Measurements from ENCODE around the gene TGIF1. TPM values are rescaled to one million over a fixed set of nuclear protein-coding genes. Genes with fewer than 3 reads are reported as not detected.

Gene TGIF1
- total and polyA plus RNA-seq, 4 donors, result 29.3 to 48.2 (median 32.2) TPM

- Histone ChIP-seq H3K4me1 (ENCODE audit: control insufficient read depth, insufficient read depth, low read length) (peaks cover 5% of the 10 kb centered on the region), H3K4me3 (ENCODE audit: low read depth, low read length) (no peak overlapping the region), H3K27me3 (ENCODE audit: control insufficient read depth, insufficient read depth, low read length) (peaks cover 2% of the 10 kb centered on the region), H3K27ac (ENCODE audit: low read depth, low read length) (no peak overlapping the region), H3K9me3 (ENCODE audit: control insufficient read depth, insufficient read depth, low read length) (no peaks in the 10 kb centered on the region), H3K36me3 (ENCODE audit: control insufficient read depth, insufficient read depth, low read length) (no peaks in the 10 kb centered on the region)
- no CpG with 5 or more reads among the region's 5 CpGs for WGBS (ENCODE audit: insufficient coverage)
- DNase-seq (ENCODE audit: low read depth in 4 of 6, low spot score in 6 of 6), result no peak
Observed at GRCh38 chr18:3458952-3459853, 9.2 kb downstream of the TGIF1 start.

DNA sequence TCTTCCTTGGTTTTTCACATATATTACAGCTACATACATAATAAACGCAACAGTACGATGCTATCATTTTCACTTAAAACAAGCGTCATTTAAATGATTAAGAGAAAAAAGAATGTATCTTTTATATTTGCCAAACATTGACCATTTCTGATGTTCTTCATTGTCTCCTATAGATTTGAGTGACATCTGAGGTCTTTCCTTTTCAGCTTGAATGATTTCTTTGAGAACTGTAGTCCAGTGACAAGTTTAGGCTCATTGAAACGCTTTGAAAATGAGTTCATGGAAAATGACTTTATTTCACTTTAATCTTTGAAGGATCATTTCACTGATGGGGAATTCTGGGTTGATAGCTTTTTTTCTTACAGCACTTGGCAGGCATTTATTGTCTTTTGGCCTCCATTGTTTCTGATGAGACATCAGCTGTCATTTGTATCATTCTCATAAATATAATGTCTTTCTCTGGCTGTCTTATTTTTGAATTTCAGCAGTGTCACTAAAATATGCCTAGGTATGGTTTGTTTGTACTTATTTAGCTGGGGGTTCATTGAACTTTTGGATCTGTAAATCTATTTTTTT lies 10.9 kb downstream of the TGIF1 start:
- no peaks in the 10 kb centered on the region for H3K36me3 ChIP-seq (ENCODE audit: control insufficient read depth, insufficient read depth, low read length)
- no peak overlapping the region for H3K4me3 ChIP-seq (ENCODE audit: low read depth, low read length)
- WGBS (ENCODE audit: insufficient coverage), result no CpG with 5 or more reads among the region's 4 CpGs
- no peak overlapping the region for H3K27ac ChIP-seq (ENCODE audit: low read depth, low read length)
- H3K27me3 ChIP-seq (ENCODE audit: control insufficient read depth, insufficient read depth, low read length), result no peaks in the 10 kb centered on the region
- no peaks in the 10 kb centered on the region for H3K9me3 ChIP-seq (ENCODE audit: control insufficient read depth, insufficient read depth, low read length)
- peaks cover 5% of the 10 kb centered on the region for H3K4me1 ChIP-seq (ENCODE audit: control insufficient read depth, insufficient read depth, low read length)
- DNase-seq (ENCODE audit: low read depth in 4 of 6, low spot score in 6 of 6), result no peak

DNA sequence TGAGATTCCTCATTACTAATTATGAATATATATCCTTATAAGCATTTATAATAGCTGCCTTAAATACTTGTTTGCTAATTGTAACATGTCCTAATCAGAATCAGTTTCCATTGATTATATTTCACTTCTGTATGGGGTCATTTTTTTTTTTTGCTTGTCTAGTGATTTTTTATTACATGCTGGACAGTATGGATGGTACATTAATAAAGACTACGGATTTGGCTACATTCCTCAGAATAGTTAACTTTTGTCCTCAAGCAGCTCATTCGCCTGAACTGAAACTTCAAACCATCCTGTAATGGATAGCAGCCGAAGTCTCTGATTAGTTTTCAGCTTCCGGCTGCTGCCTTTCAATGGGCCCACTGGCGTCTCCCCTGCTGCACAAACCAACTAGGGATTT lies 11.7 kb downstream of the TGIF1 start:
- WGBS (ENCODE audit: insufficient coverage), result 51% methylated on average over 4 of the region's 5 CpGs
- H3K9me3 ChIP-seq (ENCODE audit: control insufficient read depth, insufficient read depth, low read length), result no peaks in the 10 kb centered on the region
- H3K27me3 ChIP-seq (ENCODE audit: control insufficient read depth, insufficient read depth, low read length), result no peaks in the 10 kb centered on the region
- H3K4me1 ChIP-seq (ENCODE audit: control insufficient read depth, insufficient read depth, low read length), result peaks cover 5% of the 10 kb centered on the region
- no peak overlapping the region for H3K4me3 ChIP-seq (ENCODE audit: low read depth, low read length)
- no peaks in the 10 kb centered on the region for H3K36me3 ChIP-seq (ENCODE audit: control insufficient read depth, insufficient read depth, low read length)
- H3K27ac ChIP-seq (ENCODE audit: low read depth, low read length), result no peak overlapping the region
- DNase-seq (ENCODE audit: low read depth in 4 of 6, low spot score in 6 of 6), result no peak

DNA sequence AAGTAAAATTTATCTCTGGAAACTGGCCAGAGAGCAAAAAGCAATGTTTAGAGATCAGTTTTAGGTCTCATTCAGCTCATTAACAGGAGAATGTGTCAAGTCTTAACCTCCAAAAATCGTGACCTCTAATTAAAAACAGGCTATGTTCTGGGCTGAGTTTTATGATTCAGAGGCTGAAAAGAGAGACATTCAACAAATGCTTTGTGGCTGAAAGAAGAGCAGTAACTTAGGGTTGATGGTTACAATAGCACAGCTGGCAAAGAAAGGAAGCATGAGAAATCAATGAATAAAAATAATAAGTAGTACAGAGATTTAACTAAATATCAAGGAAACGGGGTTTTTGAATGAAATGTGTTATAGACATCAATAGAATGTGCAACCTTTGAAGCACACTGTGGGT lies 13.1 kb downstream of the TGIF1 start:
- Histone ChIP-seq H3K27me3 (ENCODE audit: control insufficient read depth, insufficient read depth, low read length) (no peaks in the 10 kb centered on the region), H3K4me1 (ENCODE audit: control insufficient read depth, insufficient read depth, low read length) (no peaks in the 10 kb centered on the region), H3K27ac (ENCODE audit: low read depth, low read length) (no peak overlapping the region), H3K36me3 (ENCODE audit: control insufficient read depth, insufficient read depth, low read length) (no peaks in the 10 kb centered on the region), H3K9me3 (ENCODE audit: control insufficient read depth, insufficient read depth, low read length) (no peaks in the 10 kb centered on the region), H3K4me3 (ENCODE audit: low read depth, low read length) (no peak overlapping the region)
- no peak for DNase-seq (ENCODE audit: low read depth in 4 of 6, low spot score in 6 of 6)
- no CpG with 5 or more reads among the region's 2 CpGs for WGBS (ENCODE audit: insufficient coverage)

DNA sequence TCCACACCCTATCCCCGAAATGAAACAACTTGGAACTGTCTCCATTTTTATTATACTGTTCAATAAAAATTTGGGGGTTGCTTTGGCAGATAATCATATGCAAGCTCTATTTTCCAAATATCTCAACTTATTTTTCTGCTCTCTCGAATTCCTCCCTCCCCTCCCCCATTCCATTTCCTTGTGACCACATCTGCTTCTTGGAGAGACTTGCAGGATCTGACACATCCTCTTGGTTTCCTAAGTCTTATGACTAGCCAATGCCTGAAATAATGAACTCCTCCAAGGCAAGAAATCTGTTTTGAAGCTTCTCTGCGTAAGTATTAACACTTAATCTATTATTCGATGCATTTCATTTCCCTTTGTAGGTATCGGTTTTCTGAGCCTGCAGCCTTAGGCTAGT lies 16.1 kb downstream of the TGIF1 start:
- no peak for DNase-seq (ENCODE audit: low read depth in 4 of 6, low spot score in 6 of 6)
- H3K4me1 ChIP-seq (ENCODE audit: control insufficient read depth, insufficient read depth, low read length), result no peaks in the 10 kb centered on the region
- no peaks in the 10 kb centered on the region for H3K27me3 ChIP-seq (ENCODE audit: control insufficient read depth, insufficient read depth, low read length)
- no peaks in the 10 kb centered on the region for H3K36me3 ChIP-seq (ENCODE audit: control insufficient read depth, insufficient read depth, low read length)
- H3K27ac ChIP-seq (ENCODE audit: low read depth, low read length), result no peak overlapping the region
- no peak overlapping the region for H3K4me3 ChIP-seq (ENCODE audit: low read depth, low read length)
- WGBS (ENCODE audit: insufficient coverage), result 80% methylated on average over 1 of the region's 5 CpGs
- no peaks in the 10 kb centered on the region for H3K9me3 ChIP-seq (ENCODE audit: control insufficient read depth, insufficient read depth, low read length)

- Histone ChIP-seq H3K27me3 (ENCODE audit: control insufficient read depth, insufficient read depth, low read length) (no peaks in the 10 kb centered on the region), H3K9me3 (ENCODE audit: control insufficient read depth, insufficient read depth, low read length) (no peaks in the 10 kb centered on the region), H3K4me1 (ENCODE audit: control insufficient read depth, insufficient read depth, low read length) (no peaks in the 10 kb centered on the region), H3K27ac (ENCODE audit: low read depth, low read length) (no peak overlapping the region), H3K4me3 (ENCODE audit: low read depth, low read length) (no peak overlapping the region), H3K36me3 (ENCODE audit: control insufficient read depth, insufficient read depth, low read length) (no peaks in the 10 kb centered on the region)
- DNase-seq (ENCODE audit: low read depth in 4 of 6, low spot score in 6 of 6), result no peak
- WGBS (ENCODE audit: insufficient coverage), result 43% methylated on average over 2 of the region's 2 CpGs
Observed at GRCh38 chr18:3466872-3467271, 16.9 kb downstream of the TGIF1 start.

DNA sequence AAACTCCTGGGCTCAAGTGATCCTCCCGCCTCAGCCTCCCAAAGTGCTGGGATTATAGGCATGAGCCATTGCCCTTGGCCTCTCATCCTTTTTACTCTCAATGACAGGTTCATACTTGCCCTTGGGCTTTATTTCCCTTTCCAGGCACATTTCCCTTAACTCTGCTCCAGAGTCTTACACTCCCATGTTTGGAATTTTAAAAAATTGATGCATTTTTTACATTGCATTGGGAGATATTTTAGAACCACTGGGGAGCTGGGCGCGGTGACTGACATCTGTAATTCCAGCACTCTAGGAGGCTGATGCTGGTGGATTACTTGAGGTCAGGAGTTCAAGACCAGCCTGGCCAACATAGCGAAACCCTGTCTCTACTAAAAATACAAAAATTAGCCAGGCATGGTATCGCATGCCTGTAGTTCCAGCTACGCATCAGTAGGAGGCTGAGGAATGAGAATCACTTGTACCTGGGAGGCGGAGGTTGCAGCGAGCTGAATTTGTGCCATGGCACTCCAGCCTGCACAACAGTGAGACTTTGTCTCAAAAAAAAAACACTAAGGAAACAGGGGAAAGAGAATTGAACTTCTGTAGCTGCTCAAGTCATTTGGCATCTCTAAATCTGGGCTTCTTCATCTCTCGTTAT lies 18.2 kb downstream of the TGIF1 start:
- Histone ChIP-seq H3K4me3 (ENCODE audit: low read depth, low read length) (no peak overlapping the region), H3K9me3 (ENCODE audit: control insufficient read depth, insufficient read depth, low read length) (no peaks in the 10 kb centered on the region), H3K4me1 (ENCODE audit: control insufficient read depth, insufficient read depth, low read length) (no peaks in the 10 kb centered on the region), H3K36me3 (ENCODE audit: control insufficient read depth, insufficient read depth, low read length) (no peaks in the 10 kb centered on the region), H3K27ac (ENCODE audit: low read depth, low read length) (no peak overlapping the region), H3K27me3 (ENCODE audit: control insufficient read depth, insufficient read depth, low read length) (no peaks in the 10 kb centered on the region)
- 91% methylated on average over 8 of the region's 9 CpGs for WGBS (ENCODE audit: insufficient coverage)
- DNase-seq (ENCODE audit: low read depth in 4 of 6, low spot score in 6 of 6), result no peak

DNA sequence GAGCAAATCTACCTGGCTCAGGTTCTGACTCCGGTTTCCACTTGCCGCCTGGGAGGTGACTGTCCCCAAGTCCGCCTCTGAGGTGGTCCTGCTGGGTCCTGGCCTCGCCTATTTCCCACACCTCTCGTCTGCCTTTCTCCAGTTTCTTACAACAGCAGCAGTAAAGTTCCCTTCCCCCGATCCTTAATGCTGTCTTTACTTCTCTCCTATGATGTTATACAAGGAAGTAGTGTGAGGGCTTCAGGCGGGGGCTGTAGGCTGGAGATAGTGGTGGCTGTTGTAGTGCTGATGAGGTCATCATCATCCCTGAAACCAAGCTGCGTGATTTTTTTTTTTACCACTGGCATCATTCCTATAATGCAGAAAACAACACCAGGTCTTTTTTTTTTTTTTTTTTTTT lies 18.9 kb downstream of the TGIF1 start:
- Histone ChIP-seq H3K36me3 (ENCODE audit: control insufficient read depth, insufficient read depth, low read length) (no peaks in the 10 kb centered on the region), H3K27ac (ENCODE audit: low read depth, low read length) (no peak overlapping the region), H3K9me3 (ENCODE audit: control insufficient read depth, insufficient read depth, low read length) (no peaks in the 10 kb centered on the region), H3K4me1 (ENCODE audit: control insufficient read depth, insufficient read depth, low read length) (no peaks in the 10 kb centered on the region), H3K4me3 (ENCODE audit: low read depth, low read length) (no peak overlapping the region), H3K27me3 (ENCODE audit: control insufficient read depth, insufficient read depth, low read length) (no peaks in the 10 kb centered on the region)
- no peak for DNase-seq (ENCODE audit: low read depth in 4 of 6, low spot score in 6 of 6)
- 80% methylated on average over 1 of the region's 8 CpGs for WGBS (ENCODE audit: insufficient coverage)

- 90% methylated on average over 3 of the region's 3 CpGs for WGBS (ENCODE audit: insufficient coverage)
- Histone ChIP-seq H3K4me1 (ENCODE audit: control insufficient read depth, insufficient read depth, low read length) (no peaks in the 10 kb centered on the region), H3K9me3 (ENCODE audit: control insufficient read depth, insufficient read depth, low read length) (no peaks in the 10 kb centered on the region), H3K4me3 (ENCODE audit: low read depth, low read length) (no peak overlapping the region), H3K27ac (ENCODE audit: low read depth, low read length) (no peak overlapping the region), H3K36me3 (ENCODE audit: control insufficient read depth, insufficient read depth, low read length) (no peaks in the 10 kb centered on the region), H3K27me3 (ENCODE audit: control insufficient read depth, insufficient read depth, low read length) (no peaks in the 10 kb centered on the region)
- no peak for DNase-seq (ENCODE audit: low read depth in 4 of 6, low spot score in 6 of 6)
Observed at GRCh38 chr18:3471141-3471648, 21.2 kb downstream of the TGIF1 start.
